ENCODE data around the gene FAM163B. TPM values are rescaled to one million over a fixed set of nuclear protein-coding genes. Genes with fewer than 3 reads are reported as not detected.

The FAM163B gene
- total and polyA plus RNA-seq, 9 of the 15 experiments (the other 6 are each of a cell fraction or from before 2014, with no cell fraction given) = not detected

DNA sequence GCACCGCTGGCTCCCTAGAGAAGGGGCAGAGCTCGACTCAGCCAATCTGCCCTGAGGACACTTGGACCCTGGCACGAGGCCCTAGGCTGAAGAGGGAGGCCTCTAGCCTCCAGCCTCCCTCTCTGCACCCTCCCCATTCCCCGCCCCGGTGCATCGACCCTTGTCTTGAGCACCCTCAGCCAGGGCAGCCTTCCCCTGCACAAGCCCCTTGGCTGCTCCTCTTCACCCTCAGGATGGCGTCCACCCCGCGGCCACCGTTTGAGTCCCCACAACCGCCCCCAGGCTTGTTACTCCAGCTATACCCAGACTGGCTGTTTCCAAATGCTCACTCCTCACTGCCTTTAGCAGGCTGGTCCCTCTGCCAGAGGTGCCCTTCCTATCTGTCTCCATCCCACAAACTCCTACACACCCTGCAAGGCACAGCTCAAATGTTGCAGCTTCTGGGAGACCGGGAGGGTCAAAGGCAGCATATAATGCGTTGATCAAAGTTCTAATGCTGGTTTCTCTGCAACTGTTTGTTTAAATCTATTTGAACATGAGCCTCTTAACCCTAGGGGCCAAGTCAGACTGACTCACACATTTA is 6.5 kb upstream of the FAM163B start:
- H3K9me1 ChIP-seq (ENCODE audit: control insufficient read depth, insufficient read depth, low read length) = no peaks in the 10 kb centered on the region
- no peak overlapping the region for H3K4me3 ChIP-seq
- peaks cover 14 to 63% of the 10 kb centered on the region in 2 experiments; a peak in 4 of 5 replicates for H3K27me3 ChIP-seq (ENCODE audit: control insufficient read depth in 2 of 2, insufficient read depth in 2 of 2, low read length in 2 of 2)
- POLR2A ChIA-PET = interaction anchor here (0.6 kb wide), 1 partner anchor 709 kb away, joined by 3 read pairs; no protein-coding TSS in a partner anchor
- in situ Hi-C loops (cut with MboI) = no loop called here
- no peaks in the 10 kb centered on the region for H3K79me2 ChIP-seq (ENCODE audit: control insufficient read depth, insufficient read depth, low read length)
- H4K20me1 ChIP-seq (replicated peaks; ENCODE audit: control insufficient read depth, insufficient read depth, low read length) = peaks cover 22% of the 10 kb centered on the region
- CTCF ChIA-PET (ENCODE audit: low intra/inter-chr PET ratio) = no interaction called here
- H3K9me3 ChIP-seq (replicated peaks; ENCODE audit: control insufficient read depth, insufficient read depth, low read depth, low read length) = no peaks in the 10 kb centered on the region
- H3K36me3 ChIP-seq (ENCODE audit: control insufficient read depth, insufficient read depth, low read length) = no peaks in the 10 kb centered on the region
- no peaks in the 10 kb centered on the region for H3K4me1 ChIP-seq (replicated peaks in 1 of 2; ENCODE audit: control insufficient read depth in 2 of 2, insufficient read depth in 2 of 2, low read length in 2 of 2)
- intact Hi-C loops (cut with micrococcal nuclease) = no loop called here
- no peak overlapping the region for H3K9ac ChIP-seq (ENCODE audit: insufficient read depth in 1 of 2, low read depth in 2 of 2, low read length in 2 of 2)
- no TSS peak for BruUV-seq (replicated peaks)
- H3K27ac ChIP-seq (ENCODE audit: extremely low read depth, low read depth, low read length) = no peak overlapping the region
- FAIRE-seq (no peak), ATAC-seq (no peak), DNase-seq (ENCODE audit: extremely low read depth in 1 of 4, low spot score in 3 of 4) (no peak)
- no peak overlapping the region for H2AFZ ChIP-seq (ENCODE audit: low read depth, low read length)
- no peak overlapping the region for H3K4me2 ChIP-seq (ENCODE audit: insufficient read depth, low read length)
- 0% methylated on average over 11 of the region's 13 CpGs for whole genome bisulfite sequencing (ENCODE audit: insufficient coverage, low coverage, missing lambda C conversion rate)
- TF ChIP-seq SREBF1 (IDR thresholded peaks at IDR 0.05; ENCODE audit: borderline replicate concordance, low read depth, low read length) (no peak), PPARD (CRISPR knock-in tag; IDR thresholded peaks at IDR 0.05) (no peak), LCOR (CRISPR knock-in tag; IDR thresholded peaks at IDR 0.05) (no peak), L3MBTL2 (IDR thresholded peaks at IDR 0.05) (no peak), BHLHE40 (IDR thresholded peaks at IDR 0.05; ENCODE audit: low read length) (no peak), NFATC3 (IDR thresholded peaks at IDR 0.05) (no peak), CHCHD3 (CRISPR knock-in tag; IDR thresholded peaks at IDR 0.05) (no peak), ZKSCAN8 (CRISPR knock-in tag; IDR thresholded peaks at IDR 0.05) (no peak), ZBTB7A (IDR thresholded peaks at IDR 0.05; ENCODE audit: borderline replicate concordance, control insufficient read depth, low read depth, low read length) (no peak), TAF7 (tag; IDR thresholded peaks at IDR 0.05) (no peak), BACH1 (tag; IDR thresholded peaks at IDR 0.05) (no peak)
- TF ChIP-seq, protein P1, sequence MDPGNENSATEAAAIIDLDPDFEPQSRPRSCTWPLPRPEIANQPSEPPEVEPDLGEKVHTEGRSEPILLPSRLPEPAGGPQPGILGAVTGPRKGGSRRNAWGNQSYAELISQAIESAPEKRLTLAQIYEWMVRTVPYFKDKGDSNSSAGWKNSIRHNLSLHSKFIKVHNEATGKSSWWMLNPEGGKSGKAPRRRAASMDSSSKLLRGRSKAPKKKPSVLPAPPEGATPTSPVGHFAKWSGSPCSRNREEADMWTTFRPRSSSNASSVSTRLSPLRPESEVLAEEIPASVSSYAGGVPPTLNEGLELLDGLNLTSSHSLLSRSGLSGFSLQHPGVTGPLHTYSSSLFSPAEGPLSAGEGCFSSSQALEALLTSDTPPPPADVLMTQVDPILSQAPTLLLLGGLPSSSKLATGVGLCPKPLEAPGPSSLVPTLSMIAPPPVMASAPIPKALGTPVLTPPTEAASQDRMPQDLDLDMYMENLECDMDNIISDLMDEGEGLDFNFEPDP (CRISPR knock-in tag; IDR thresholded peaks at IDR 0.05) = no peak
- TF ChIP-seq, protein P2, sequence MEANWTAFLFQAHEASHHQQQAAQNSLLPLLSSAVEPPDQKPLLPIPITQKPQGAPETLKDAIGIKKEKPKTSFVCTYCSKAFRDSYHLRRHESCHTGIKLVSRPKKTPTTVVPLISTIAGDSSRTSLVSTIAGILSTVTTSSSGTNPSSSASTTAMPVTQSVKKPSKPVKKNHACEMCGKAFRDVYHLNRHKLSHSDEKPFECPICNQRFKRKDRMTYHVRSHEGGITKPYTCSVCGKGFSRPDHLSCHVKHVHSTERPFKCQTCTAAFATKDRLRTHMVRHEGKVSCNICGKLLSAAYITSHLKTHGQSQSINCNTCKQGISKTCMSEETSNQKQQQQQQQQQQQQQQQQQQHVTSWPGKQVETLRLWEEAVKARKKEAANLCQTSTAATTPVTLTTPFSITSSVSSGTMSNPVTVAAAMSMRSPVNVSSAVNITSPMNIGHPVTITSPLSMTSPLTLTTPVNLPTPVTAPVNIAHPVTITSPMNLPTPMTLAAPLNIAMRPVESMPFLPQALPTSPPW (CRISPR knock-in tag; IDR thresholded peaks at IDR 0.05) = no peak
- TF ChIP-seq, protein P3, sequence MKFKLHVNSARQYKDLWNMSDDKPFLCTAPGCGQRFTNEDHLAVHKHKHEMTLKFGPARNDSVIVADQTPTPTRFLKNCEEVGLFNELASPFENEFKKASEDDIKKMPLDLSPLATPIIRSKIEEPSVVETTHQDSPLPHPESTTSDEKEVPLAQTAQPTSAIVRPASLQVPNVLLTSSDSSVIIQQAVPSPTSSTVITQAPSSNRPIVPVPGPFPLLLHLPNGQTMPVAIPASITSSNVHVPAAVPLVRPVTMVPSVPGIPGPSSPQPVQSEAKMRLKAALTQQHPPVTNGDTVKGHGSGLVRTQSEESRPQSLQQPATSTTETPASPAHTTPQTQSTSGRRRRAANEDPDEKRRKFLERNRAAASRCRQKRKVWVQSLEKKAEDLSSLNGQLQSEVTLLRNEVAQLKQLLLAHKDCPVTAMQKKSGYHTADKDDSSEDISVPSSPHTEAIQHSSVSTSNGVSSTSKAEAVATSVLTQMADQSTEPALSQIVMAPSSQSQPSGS (CRISPR knock-in tag; IDR thresholded peaks at IDR 0.05) = no peak
- TF ChIP-seq, protein P4, sequence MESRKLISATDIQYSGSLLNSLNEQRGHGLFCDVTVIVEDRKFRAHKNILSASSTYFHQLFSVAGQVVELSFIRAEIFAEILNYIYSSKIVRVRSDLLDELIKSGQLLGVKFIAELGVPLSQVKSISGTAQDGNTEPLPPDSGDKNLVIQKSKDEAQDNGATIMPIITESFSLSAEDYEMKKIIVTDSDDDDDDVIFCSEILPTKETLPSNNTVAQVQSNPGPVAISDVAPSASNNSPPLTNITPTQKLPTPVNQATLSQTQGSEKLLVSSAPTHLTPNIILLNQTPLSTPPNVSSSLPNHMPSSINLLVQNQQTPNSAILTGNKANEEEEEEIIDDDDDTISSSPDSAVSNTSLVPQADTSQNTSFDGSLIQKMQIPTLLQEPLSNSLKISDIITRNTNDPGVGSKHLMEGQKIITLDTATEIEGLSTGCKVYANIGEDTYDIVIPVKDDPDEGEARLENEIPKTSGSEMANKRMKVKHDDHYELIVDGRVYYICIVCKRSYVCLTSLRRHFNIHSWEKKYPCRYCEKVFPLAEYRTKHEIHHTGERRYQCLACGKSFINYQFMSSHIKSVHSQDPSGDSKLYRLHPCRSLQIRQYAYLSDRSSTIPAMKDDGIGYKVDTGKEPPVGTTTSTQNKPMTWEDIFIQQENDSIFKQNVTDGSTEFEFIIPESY (CRISPR knock-in tag; IDR thresholded peaks at IDR 0.05) = no peak

All from K562 (cell line).